HEK293 (cell line): ENCODE results near the gene DHRS7.

Experiments used
- CTCF ChIA-PET: fragments of 350-600 bp; formaldehyde crosslinking; extraction: SDS; loops from one replicate; lab custom pipeline; 2021; ENCODE audit warnings: antibody characterized with exemption; lab: Yijun Ruan, JAX
- POLR2A ChIA-PET: fragments of 300-600 bp; formaldehyde crosslinking; extraction: SDS; loops from one replicate; lab custom pipeline; 2020; ENCODE audit warnings: antibody characterized with exemption, inconsistent platforms; lab: Yijun Ruan, JAX
- H3K27ac ChIP-seq: fragments of 200-500 bp; sonication (Bioruptor generic); 2 replicates; pipeline ENCODE4 v1.5.1; 2014; ENCODE audit warnings: low read depth, low read length, control low read depth, inconsistent platforms; ENCODE audit errors: extremely low read depth
- H3K36me3 ChIP-seq, 2 experiments: fragments of 200-500 bp in 1 of 2; sonication (Bioruptor generic) in 1 of 2; 1 replicate in 1 of 2; 2 replicates in 1 of 2; pipeline ENCODE4 v1.5.1; 2014 to 2017; ENCODE audit warnings: inconsistent platforms in 2 of 2, low read length in 2 of 2; ENCODE audit not compliant: control insufficient read depth in 2 of 2, insufficient read depth in 1 of 2
- H3K4me1 ChIP-seq: fragments of 200-500 bp; sonication (Bioruptor generic); 2 replicates; pipeline ENCODE4 v1.5.1; 2014; ENCODE audit warnings: mild to moderate bottlenecking, low read length, inconsistent platforms; ENCODE audit not compliant: control insufficient read depth, insufficient read depth
- H3K4me3 ChIP-seq: 2 replicates; pipeline ENCODE4 v1.5.1; 2011; ENCODE audit warnings: low read depth, mild to moderate bottlenecking, control low read depth, low read length, moderate library complexity
- H3K9me3 ChIP-seq: fragments of 200-500 bp; sonication (Bioruptor generic); 2 replicates; pipeline ENCODE4 v1.5.1; 2014; ENCODE audit warnings: low read depth, low read length, inconsistent platforms; ENCODE audit not compliant: control insufficient read depth, insufficient read depth
- BCL11A ChIP-seq: fragments of 450-650 bp; formaldehyde crosslinking; IDR thresholded peaks from 2 replicates; pipeline ENCODE4 v1.5.1; 2016; ENCODE audit warnings: low read depth, missing biosample characterization, missing genetic modification characterization
- HOXA7 ChIP-seq: sonication (generic); formaldehyde crosslinking; IDR thresholded peaks from 2 replicates; pipeline ENCODE4 v1.8.1; 2022; ENCODE audit warnings: missing genetic modification reagents, borderline replicate concordance
- IKZF3 ChIP-seq: fragments of 450-650 bp; IDR thresholded peaks from 2 replicates; pipeline ENCODE4 v1.5.0; 2018; ENCODE audit warnings: missing biosample characterization, mild to moderate bottlenecking, missing genetic modification characterization, moderate library complexity
- KLF17 ChIP-seq: fragments of 450-650 bp; formaldehyde crosslinking; IDR thresholded peaks from 2 replicates; pipeline ENCODE4 v1.5.1; 2016; ENCODE audit warnings: missing biosample characterization, missing genetic modification characterization
- PRDM10 ChIP-seq: fragments of 450-650 bp; formaldehyde crosslinking; IDR thresholded peaks from 2 replicates; pipeline ENCODE4 v1.5.1; 2016; ENCODE audit warnings: missing biosample characterization, missing genetic modification characterization
- RBAK ChIP-seq: fragments of 450-650 bp; formaldehyde crosslinking; IDR thresholded peaks from 2 replicates; pipeline ENCODE4 v1.5.1; 2016; ENCODE audit warnings: missing biosample characterization, missing genetic modification characterization
- SCRT2 ChIP-seq: fragments of 450-650 bp; formaldehyde crosslinking; IDR thresholded peaks from 2 replicates; pipeline ENCODE4 v1.5.1; 2016; ENCODE audit warnings: missing biosample characterization, missing genetic modification characterization
- YY1 ChIP-seq: fragments of 450-650 bp; formaldehyde crosslinking; IDR thresholded peaks from 2 replicates; pipeline ENCODE4 v1.5.1; 2018; ENCODE audit warnings: missing biosample characterization, missing genetic modification characterization
- ZBTB44 ChIP-seq: fragments of 450-650 bp; IDR thresholded peaks from 2 replicates; pipeline ENCODE4 v1.5.1; 2018; ENCODE audit warnings: missing biosample characterization, mild to moderate bottlenecking, missing genetic modification characterization
- ZFHX2 ChIP-seq: fragments of 450-650 bp; formaldehyde crosslinking; conservative IDR thresholded peaks from 2 replicates; pipeline ENCODE4 v1.5.1; 2016; ENCODE audit warnings: missing biosample characterization, missing genetic modification characterization
- ZNF214 ChIP-seq: fragments of 450-650 bp; formaldehyde crosslinking; IDR thresholded peaks from 2 replicates; pipeline ENCODE4 v1.5.1; 2017; ENCODE audit warnings: missing biosample characterization, mild to moderate bottlenecking, missing genetic modification characterization, borderline replicate concordance
- ZNF223 ChIP-seq: fragments of 450-650 bp; formaldehyde crosslinking; IDR thresholded peaks from 2 replicates; pipeline ENCODE4 v1.5.1; 2016; ENCODE audit warnings: missing biosample characterization, missing genetic modification characterization
- ZNF23 ChIP-seq: fragments of 450-650 bp; formaldehyde crosslinking; IDR thresholded peaks from 2 replicates; pipeline ENCODE4 v1.5.1; 2016; ENCODE audit warnings: missing biosample characterization, missing genetic modification characterization, borderline replicate concordance
- ZNF266 ChIP-seq: fragments of 450-650 bp; formaldehyde crosslinking; IDR thresholded peaks from 2 replicates; pipeline ENCODE4 v1.5.1; 2016; ENCODE audit warnings: missing biosample characterization, missing genetic modification characterization, low read depth
- ZNF335 ChIP-seq: fragments of 450-650 bp; formaldehyde crosslinking; conservative IDR thresholded peaks from 2 replicates; pipeline ENCODE4 v1.5.1; 2016; ENCODE audit warnings: missing biosample characterization, missing genetic modification characterization
- ZNF580 ChIP-seq: fragments of 450-650 bp; formaldehyde crosslinking; IDR thresholded peaks from 2 replicates; pipeline ENCODE4 v1.5.1; 2016; ENCODE audit warnings: missing biosample characterization, missing genetic modification characterization
- ZNF747 ChIP-seq: fragments of 450-650 bp; formaldehyde crosslinking; IDR thresholded peaks from 2 replicates; pipeline ENCODE4 v1.5.1; 2016; ENCODE audit warnings: missing biosample characterization, missing genetic modification characterization
- ZNF776 ChIP-seq: fragments of 450-650 bp; formaldehyde crosslinking; IDR thresholded peaks from 2 replicates; pipeline ENCODE4 v1.5.0; 2017; ENCODE audit warnings: missing biosample characterization, missing genetic modification characterization, borderline replicate concordance

DHRS7 gene

GRCh38 chr14:60184905-60185555 lies 19.8 kb upstream of the DHRS7 start:
- ChIA-PET CTCF (interaction anchor here (0.6 to 5.2 kb wide), 32 partner anchors 9 to 1057 kb away, joined by 3 to 73 read pairs (median 4); partner anchors contain the start of gene DHRS7), POLR2A (no interaction called here)
- no peaks in the 10 kb centered on the region for H3K9me3 ChIP-seq
- peaks cover under 1% of the 10 kb centered on the region; the same call in 1 of the 2 replicates for H3K4me1 ChIP-seq
- no peak overlapping the region for H3K4me3 ChIP-seq
- no peak overlapping the region for H3K27ac ChIP-seq
- no peaks in the 10 kb centered on the region for H3K36me3 ChIP-seq
- no peak for TF ChIP-seq IKZF3
- TF ChIP-seq ZNF266 (tag by site-specific recombination) = no peak
- TF ChIP-seq ZNF335 (tag by site-specific recombination) = 0 out of 2 replicates have a peak, but pooled peaks have one; percentile 24
- 0 out of 2 replicates have a peak, but pooled peaks have one; percentile 15 for TF ChIP-seq SCRT2 (tag by site-specific recombination)
- peak; percentile 38; the same call in 1 of the 2 replicates for TF ChIP-seq ZBTB44
- TF ChIP-seq YY1 = no peak
- no peak for TF ChIP-seq KLF17 (tag by site-specific recombination)
- TF ChIP-seq ZNF580 (tag by site-specific recombination) = no peak
- no peak for TF ChIP-seq ZFHX2
- TF ChIP-seq ZNF747 (tag by site-specific recombination) = no peak
- TF ChIP-seq HOXA7 (CRISPR knock-in tag) = no peak
- no peak for TF ChIP-seq ZNF214 (tag by site-specific recombination)
- TF ChIP-seq ZNF23 = no peak
- TF ChIP-seq RBAK = no peak
- peak; percentile 87 for TF ChIP-seq PRDM10 (tag by site-specific recombination)
- no peak for TF ChIP-seq ZNF223
- TF ChIP-seq BCL11A (tag by site-specific recombination) = no peak
- TF ChIP-seq ZNF776 (tag by site-specific recombination) = no peak
